ENCODE measurements around the gene HSPA12B. TPM values are rescaled to one million over a fixed set of nuclear protein-coding genes. Genes with fewer than 3 reads are reported as not detected.

HSPA12B gene
- total RNA-seq, 1 donor from 2014 or later = 0.44 TPM

- Mint-ChIP-seq H3K36me3 (ENCODE audit: unreplicated experiment) (no peaks in the 10 kb centered on the region), H3K27me3 (ENCODE audit: unreplicated experiment) (peaks cover 7% of the 10 kb centered on the region), H3K27ac (ENCODE audit: unreplicated experiment) (no peak overlapping the region), H3K4me3 (ENCODE audit: unreplicated experiment) (no peak overlapping the region), H3K4me1 (ENCODE audit: low read depth, unreplicated experiment) (no peaks in the 10 kb centered on the region), H3K9me3 (ENCODE audit: unreplicated experiment) (peaks cover 5% of the 10 kb centered on the region)
- no peak for TF ChIP-seq CTCF (IDR thresholded peaks at IDR 0.05; ENCODE audit: partially characterized antibody, unreplicated experiment)
- DNase-seq = no peak
These were observed 21.0 kb upstream of the HSPA12B start for GRCh38 chr20:3711484-3711941.

GRCh38 chr20:3712279-3712873 is 20.1 kb upstream of the HSPA12B start, which contains the start of gene SIGLEC1:
TSS of gene SIGLEC1 (minus strand) at chr20:3712600. CDS start at chr20:3707128, 5,472 bp downstream.
- no peak for TF ChIP-seq CTCF (IDR thresholded peaks at IDR 0.05; ENCODE audit: partially characterized antibody, unreplicated experiment)
- peaks cover 8% of the 10 kb centered on the region for H3K27me3 Mint-ChIP-seq (ENCODE audit: unreplicated experiment)
- no peaks in the 10 kb centered on the region for H3K4me1 Mint-ChIP-seq (ENCODE audit: low read depth, unreplicated experiment)
- H3K27ac Mint-ChIP-seq (ENCODE audit: unreplicated experiment) = no peak within 1 kb of the TSS
- no peak for DNase-seq
- peaks cover 5% of the 10 kb centered on the region for H3K9me3 Mint-ChIP-seq (ENCODE audit: unreplicated experiment)
- no peaks in the 10 kb centered on the region for H3K36me3 Mint-ChIP-seq (ENCODE audit: unreplicated experiment)
- H3K4me3 Mint-ChIP-seq (ENCODE audit: unreplicated experiment) = no peak within 1 kb of the TSS

DNA sequence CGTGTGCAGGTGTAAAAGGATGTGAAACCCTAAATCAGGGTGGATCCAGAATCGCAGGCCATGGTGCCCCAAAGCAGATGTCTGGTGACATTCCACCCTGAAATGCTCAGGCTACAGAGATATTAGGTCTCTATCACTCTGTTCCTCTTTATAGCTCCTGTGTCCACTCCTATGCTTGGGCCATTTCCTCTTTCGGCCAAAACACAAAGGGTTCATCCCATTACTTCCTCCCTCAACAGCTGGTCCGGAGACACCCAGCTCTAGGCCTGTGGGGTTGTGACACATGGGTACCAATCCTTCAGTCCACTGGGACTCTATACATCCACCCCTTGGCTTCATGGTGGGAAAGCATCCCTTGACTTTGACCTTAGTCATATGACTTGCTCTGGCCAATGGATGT is 18.4 kb upstream of the HSPA12B start:
- H3K4me1 Mint-ChIP-seq (ENCODE audit: low read depth, unreplicated experiment) = peaks cover 3% of the 10 kb centered on the region
- no peak for TF ChIP-seq CTCF (IDR thresholded peaks at IDR 0.05; ENCODE audit: partially characterized antibody, unreplicated experiment)
- H3K27me3 Mint-ChIP-seq (ENCODE audit: unreplicated experiment) = peaks cover 7% of the 10 kb centered on the region
- H3K9me3 Mint-ChIP-seq (ENCODE audit: unreplicated experiment) = peaks cover 5% of the 10 kb centered on the region
- no peak overlapping the region for H3K27ac Mint-ChIP-seq (ENCODE audit: unreplicated experiment)
- no peak for DNase-seq
- no peak overlapping the region for H3K4me3 Mint-ChIP-seq (ENCODE audit: unreplicated experiment)
- no peaks in the 10 kb centered on the region for H3K36me3 Mint-ChIP-seq (ENCODE audit: unreplicated experiment)

- H3K36me3 Mint-ChIP-seq (ENCODE audit: unreplicated experiment) = no peaks in the 10 kb centered on the region
- peaks cover 1% of the 10 kb centered on the region for H3K9me3 Mint-ChIP-seq (ENCODE audit: unreplicated experiment)
- no peak overlapping the region for H3K27ac Mint-ChIP-seq (ENCODE audit: unreplicated experiment)
- H3K27me3 Mint-ChIP-seq (ENCODE audit: unreplicated experiment) = peaks cover 9% of the 10 kb centered on the region
- no peak overlapping the region for H3K4me3 Mint-ChIP-seq (ENCODE audit: unreplicated experiment)
- peak; percentile 63 for DNase-seq
- peak; percentile 36 for TF ChIP-seq CTCF (IDR thresholded peaks at IDR 0.05; ENCODE audit: partially characterized antibody, unreplicated experiment)
- H3K4me1 Mint-ChIP-seq (ENCODE audit: low read depth, unreplicated experiment) = peaks cover 3% of the 10 kb centered on the region
These were observed 16.2 kb upstream of the HSPA12B start for GRCh38 chr20:3716195-3716834.

- DNase-seq = no peak
- Mint-ChIP-seq H3K4me3 (ENCODE audit: unreplicated experiment) (no peak overlapping the region), H3K9me3 (ENCODE audit: unreplicated experiment) (no peaks in the 10 kb centered on the region), H3K27me3 (ENCODE audit: unreplicated experiment) (peaks cover 7% of the 10 kb centered on the region), H3K36me3 (ENCODE audit: unreplicated experiment) (no peaks in the 10 kb centered on the region), H3K27ac (ENCODE audit: unreplicated experiment) (no peak overlapping the region), H3K4me1 (ENCODE audit: low read depth, unreplicated experiment) (peaks cover 3% of the 10 kb centered on the region)
- no peak for TF ChIP-seq CTCF (IDR thresholded peaks at IDR 0.05; ENCODE audit: partially characterized antibody, unreplicated experiment)
These were observed 13.4 kb upstream of the HSPA12B start for GRCh38 chr20:3719046-3719445.
